Heart right ventricle (tissue), 16 donors: ENCODE results near the gene RPE65. TPM values are rescaled to one million over a fixed set of nuclear protein-coding genes. Genes with fewer than 3 reads are reported as not detected.

Experiments
- ATAC-seq, 8 donors: fragments of 200-7000 bp; cut with Tn5 transposase; one replicate each; pipeline ENCODE4 v1.9.1; 2020; ENCODE audit warnings: mild to moderate bottlenecking in 8 of 8, moderate library complexity in 8 of 8, moderate number of reproducible peaks in 1 of 8
- DNase-seq, 2 donors: peaks; one replicate each; pipeline ENCODE4 v3.0.0-alpha.2; 2020
- H3K27ac ChIP-seq, 10 donors: fragments of 200-600 bp; sonication (generic) in 2 of 10; one replicate each; pipeline versions ENCODE4 v1.5.0 to v1.8.0; 2020 to 2022; ENCODE audit warnings: mild to moderate bottlenecking in 3 of 10
- H3K27me3 ChIP-seq, 7 donors: fragments of 200-600 bp; one replicate each; pipeline ENCODE4 v1.8.0; 2021 to 2022; ENCODE audit warnings: mild to moderate bottlenecking in 2 of 7
- H3K36me3 ChIP-seq, 9 donors: fragments of 200-600 bp; sonication (generic) in 1 of 9; one replicate each; pipeline versions ENCODE4 v1.5.0 to v1.8.0; 2020 to 2022; ENCODE audit warnings: mild to moderate bottlenecking in 2 of 9
- H3K4me1 ChIP-seq, 9 donors: fragments of 200-600 bp; sonication (generic) in 1 of 9; one replicate each; pipeline versions ENCODE4 v1.5.0 to v1.8.0; 2020 to 2022; ENCODE audit warnings: mild to moderate bottlenecking in 4 of 9
- H3K4me3 ChIP-seq, 10 donors: fragments of 200-600 bp; sonication (generic) in 2 of 10; one replicate each; pipeline versions ENCODE4 v1.5.0 to v1.8.0; 2020 to 2022; ENCODE audit warnings: mild to moderate bottlenecking in 7 of 10, moderate library complexity in 2 of 10
- H3K9me3 ChIP-seq, 11 donors: fragments of 200-600 bp in 10 of 11; sonication (generic) in 2 of 11; one replicate each; pipeline versions ENCODE4 v1.5.0 to v1.8.0; 2013 to 2022; ENCODE audit warnings: mild to moderate bottlenecking in 2 of 11, control low read depth in 1 of 11, moderate library complexity in 1 of 11
- WGBS, 2 donors: extraction: QIAGEN DNeasy Blood & Tissue Kit; methylation state at CpG; one replicate each; pipeline ENCODE4 v1.1.7; 2013; ENCODE audit warnings: inconsistent platforms in 1 of 2; 5-methylcytosine and 5-hydroxymethylcytosine counted together
- intact Hi-C, 10 donors: fragments of 100-400 bp; cut with DNase I; formaldehyde crosslinking; loops; one replicate each; pipeline versions ENCODE4 v1.11.1 to v1.14.2; 2022
- polyA plus RNA-seq, 2 donors: library from polyadenylated mRNA; stranded (reverse); fragments of 200-250 nt; gene quantifications; one replicate each; pipeline ENCODE4 v1.2.3, GENCODE V29; 2013
- total RNA-seq, 10 donors: library from RNA; stranded (reverse); fragmentation: NEBNext Ultra II Directional in 3 of 10; extraction: Animal tissue kit (Norgen Biotek cat#: 25700) in 3 of 10; gene quantifications; one replicate each; pipeline versions ENCODE4 v1.2.1 to v1.2.4, GENCODE V29; 2021 to 2023
- TF ChIP-seq, protein P1 (sequence below), 9 donors: fragments of 200-600 bp; sonication (generic) in 2 of 9; IDR thresholded peaks; one replicate each; pipeline versions ENCODE4 v1.5.0 to v1.8.0; 2021 to 2022; ENCODE audit warnings: antibody characterized with exemption in 9 of 9, mild to moderate bottlenecking in 5 of 9, moderate library complexity in 1 of 9
- donor health status: Arrhythmogenic right ventricular cardiomyopathy.
- donor health status: ischemic (EF 13 %, LVEDD 7.1; RV severe dilation, severe dysfunction).
- donor health status: healthy with polysubstance abuse.
- donor health status: DM: no; HTN: yes; CAD: no.
- donor health status: DM: no; HTN: no; CAD: no.
- donor health status: ischemic (EF 25% LVEDD 6.9; RV normal size, moderate dysfunction).
- donor health status: ischemic (EF 25% LVEDD 5.7; RV mildly dilated, moderate dysfunction).
- donor health status: healthy.
- donor health status: DM: yes; HTN: yes; CAD: no.
- donor health status: Ischemic cardiomyopathy.
- donor health status: ischemic (EF 35%, LVEDD 5.7; RV mildly dilated, moderate dysfunction).
- donor health status: nonischemic (EF 11% LVEDD 7.7; RV severe dilation, severe dysfunction).
- donor health status: DM: yes; HTN: yes; CAD: no.
- donor health status: PGD.
- donor health status: ischemic (EF 29% LVEDD 5.4; RV normal size, mild dysfunction).
- donor health status: nonischemic (EF 23%, LVEDD 6.1; RV moderate dilation, normal function).

The RPE65 gene
- total and polyA plus RNA-seq, 12 donors, result 0.01 to 0.09 TPM; not detected in 10

DNA sequence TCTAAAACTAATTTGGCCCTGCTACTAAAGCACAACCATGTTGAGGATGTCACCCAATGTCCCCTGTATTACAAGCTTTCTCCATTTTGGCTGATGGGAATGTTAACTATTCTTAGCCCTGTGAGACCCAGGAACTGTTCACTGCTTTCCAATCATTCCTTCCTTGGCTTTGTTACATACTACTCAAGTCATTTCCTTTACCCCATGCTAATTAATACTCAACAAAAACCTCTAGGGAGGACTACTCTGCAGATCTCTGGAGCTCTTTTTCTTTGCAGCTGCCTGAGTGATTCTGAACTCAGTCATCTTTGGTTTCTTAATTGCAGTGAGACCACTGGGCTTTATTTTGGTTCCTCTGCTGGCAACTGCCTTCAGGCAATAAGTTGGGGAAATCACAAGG is 23.3 kb upstream of the RPE65 start:
- H3K36me3 ChIP-seq, result peaks cover 0 to 20% (median 0%) of the 10 kb centered on the region in 9 donors
- TF ChIP-seq, protein P1, sequence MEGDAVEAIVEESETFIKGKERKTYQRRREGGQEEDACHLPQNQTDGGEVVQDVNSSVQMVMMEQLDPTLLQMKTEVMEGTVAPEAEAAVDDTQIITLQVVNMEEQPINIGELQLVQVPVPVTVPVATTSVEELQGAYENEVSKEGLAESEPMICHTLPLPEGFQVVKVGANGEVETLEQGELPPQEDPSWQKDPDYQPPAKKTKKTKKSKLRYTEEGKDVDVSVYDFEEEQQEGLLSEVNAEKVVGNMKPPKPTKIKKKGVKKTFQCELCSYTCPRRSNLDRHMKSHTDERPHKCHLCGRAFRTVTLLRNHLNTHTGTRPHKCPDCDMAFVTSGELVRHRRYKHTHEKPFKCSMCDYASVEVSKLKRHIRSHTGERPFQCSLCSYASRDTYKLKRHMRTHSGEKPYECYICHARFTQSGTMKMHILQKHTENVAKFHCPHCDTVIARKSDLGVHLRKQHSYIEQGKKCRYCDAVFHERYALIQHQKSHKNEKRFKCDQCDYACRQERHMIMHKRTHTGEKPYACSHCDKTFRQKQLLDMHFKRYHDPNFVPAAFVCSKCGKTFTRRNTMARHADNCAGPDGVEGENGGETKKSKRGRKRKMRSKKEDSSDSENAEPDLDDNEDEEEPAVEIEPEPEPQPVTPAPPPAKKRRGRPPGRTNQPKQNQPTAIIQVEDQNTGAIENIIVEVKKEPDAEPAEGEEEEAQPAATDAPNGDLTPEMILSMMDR (IDR thresholded peaks at IDR 0.05), result no peak
- H3K4me1 ChIP-seq, result peaks cover 0 to 3% (median 0%) of the 10 kb centered on the region in 9 donors
- H3K9me3 ChIP-seq, result peaks cover 0 to 9% (median 0%) of the 10 kb centered on the region in 11 donors
- intact Hi-C loops, result loop anchor here in 3 of 10 donors (5.0 to 10.0 kb wide), 3 partner anchors 112 to 1264 kb away; no protein-coding TSS in a partner anchor
- no peak overlapping the region for H3K4me3 ChIP-seq
- ATAC-seq (no peak), DNase-seq (no peak)
- no peak overlapping the region for H3K27ac ChIP-seq
- no peaks in the 10 kb centered on the region for H3K27me3 ChIP-seq

DNA sequence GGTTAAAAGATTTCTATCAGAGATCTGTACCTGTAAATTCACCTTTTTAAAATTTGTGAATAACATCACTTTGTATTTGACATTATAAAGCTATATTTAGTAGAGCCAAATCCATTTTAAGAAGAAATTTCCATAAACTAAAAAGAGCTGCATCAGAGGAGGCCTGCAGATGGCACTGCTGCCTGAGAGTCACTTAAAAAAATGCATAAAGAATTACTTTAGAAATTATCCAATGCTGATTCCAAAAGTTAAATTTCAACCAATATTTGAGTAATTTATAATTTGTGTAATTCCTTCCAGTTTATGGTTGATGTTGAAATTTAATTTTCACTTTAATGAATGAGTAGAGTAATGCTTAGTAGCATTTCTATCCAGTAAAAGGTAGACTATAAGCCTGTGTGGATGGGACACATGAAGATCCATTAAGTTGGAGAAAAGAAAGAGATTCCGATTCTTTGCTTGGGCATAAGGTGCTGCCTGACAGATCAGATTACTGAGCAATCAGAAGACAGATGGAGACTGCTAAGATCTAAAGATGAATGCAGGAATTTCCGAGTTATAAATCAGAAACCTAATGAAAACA is 20.7 kb upstream of the RPE65 start:
- no peak overlapping the region for H3K27ac ChIP-seq
- H3K36me3 ChIP-seq, result no peaks in the 10 kb centered on the region
- H3K27me3 ChIP-seq, result no peaks in the 10 kb centered on the region
- no peak overlapping the region for H3K4me3 ChIP-seq
- peaks cover 0 to 9% (median 0%) of the 10 kb centered on the region in 11 donors for H3K9me3 ChIP-seq
- TF ChIP-seq, protein P1 (IDR thresholded peaks at IDR 0.05), result peak; percentile 24 to 77 (median 59)
- no peaks in the 10 kb centered on the region for H3K4me1 ChIP-seq
- intact Hi-C loops, result loop anchor here in 3 of 10 donors (5.0 to 10.0 kb wide), 3 partner anchors 114 to 1267 kb away; no protein-coding TSS in a partner anchor
- DNase-seq (no peak), ATAC-seq (no peak)
- WGBS, 2 donors, result 85 to 89% methylated on average over 2 of the region's 2 CpGs

DNA sequence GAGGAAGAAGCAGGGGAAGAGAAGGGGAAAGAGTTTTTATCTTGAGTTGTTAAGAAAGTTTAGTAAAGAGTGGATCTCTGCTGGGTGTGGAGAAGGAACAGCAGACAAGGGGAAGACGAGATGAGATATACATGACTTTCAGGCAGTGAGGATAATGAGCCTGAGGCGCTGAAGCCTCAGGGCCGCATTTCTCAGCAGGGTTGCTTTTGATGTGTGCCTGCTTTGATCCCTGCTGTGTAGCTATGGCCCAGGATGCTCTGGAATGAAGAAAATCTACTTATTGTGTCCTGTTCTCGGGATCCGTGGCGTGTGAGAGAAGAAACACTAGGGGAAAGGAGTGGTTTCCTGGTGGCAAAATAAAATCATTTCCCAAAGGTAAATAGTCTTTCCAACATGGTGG is 15.1 kb upstream of the RPE65 start:
- DNase-seq, result no peak
- no peak overlapping the region for H3K27ac ChIP-seq
- ATAC-seq, result no peak
- no peaks in the 10 kb centered on the region for H3K36me3 ChIP-seq
- peaks cover 0 to 5% (median 0%) of the 10 kb centered on the region in 7 donors for H3K27me3 ChIP-seq
- H3K4me1 ChIP-seq, result no peaks in the 10 kb centered on the region
- WGBS, 2 donors, result 45 to 55% methylated on average over 6 of the region's 6 CpGs
- no peak overlapping the region for H3K4me3 ChIP-seq
- TF ChIP-seq, protein P1 (IDR thresholded peaks at IDR 0.05), result no peak
- peaks cover 0 to 19% (median 0%) of the 10 kb centered on the region in 11 donors for H3K9me3 ChIP-seq
- intact Hi-C loops, result loop anchor here in 2 of 10 donors (5.0 to 10.0 kb wide), 2 partner anchors 1270 to 1272 kb away; no protein-coding TSS in a partner anchor

DNA sequence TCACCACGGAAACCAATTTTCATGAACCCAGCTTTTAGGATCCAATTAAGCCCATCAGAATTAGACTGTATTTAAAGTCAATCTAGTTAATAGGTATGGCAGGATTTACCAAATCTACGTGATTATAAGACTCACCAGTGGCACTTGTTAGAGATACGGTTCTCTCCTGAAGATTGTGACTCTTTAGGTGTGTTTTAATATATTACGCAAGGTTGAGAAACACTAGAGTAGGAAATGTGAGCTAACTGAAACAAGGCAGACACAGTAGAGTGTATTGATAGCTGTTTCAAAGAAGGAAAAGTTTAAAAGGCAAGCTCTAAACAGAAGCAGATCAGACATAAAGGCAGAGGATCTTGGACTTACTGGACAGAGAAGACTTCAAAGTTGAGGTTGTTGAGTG is 11.2 kb upstream of the RPE65 start:
- Histone ChIP-seq H3K36me3 (no peaks in the 10 kb centered on the region), H3K4me1 (no peaks in the 10 kb centered on the region), H3K4me3 (no peak overlapping the region), H3K27ac (no peak overlapping the region), H3K27me3 (peaks cover 0 to 5% (median 0%) of the 10 kb centered on the region in 7 donors), H3K9me3 (peaks cover 0 to 19% (median 0%) of the 10 kb centered on the region in 11 donors)
- DNase-seq (no peak), ATAC-seq (no peak)
- WGBS, 2 donors, result 92 to 94% methylated on average over 4 of the region's 4 CpGs
- intact Hi-C loops, result loop anchor here in 1 of 10 donors (10.0 kb wide), 1 partner anchor 1274 kb away; no protein-coding TSS in a partner anchor
- TF ChIP-seq, protein P1 (IDR thresholded peaks at IDR 0.05), result no peak
